AG10803 (cell line): Measurements from ENCODE around the gene ROPN1L.

Experiments
- DNase-seq: peaks from one replicate; pipeline ENCODE4 v3.0.0; 2010; ENCODE audit warnings: low read depth
- H3K4me3 ChIP-seq: 2 replicates; pipeline ENCODE4 v1.5.1; 2011; ENCODE audit warnings: mild to moderate bottlenecking, low read length, control low read depth
- CTCF ChIP-seq: conservative IDR thresholded peaks from 2 replicates; pipeline ENCODE4 v1.5.1; 2011; ENCODE audit warnings: mild to moderate bottlenecking, low read length, control low read depth, inconsistent platforms

Gene ROPN1L

DNA sequence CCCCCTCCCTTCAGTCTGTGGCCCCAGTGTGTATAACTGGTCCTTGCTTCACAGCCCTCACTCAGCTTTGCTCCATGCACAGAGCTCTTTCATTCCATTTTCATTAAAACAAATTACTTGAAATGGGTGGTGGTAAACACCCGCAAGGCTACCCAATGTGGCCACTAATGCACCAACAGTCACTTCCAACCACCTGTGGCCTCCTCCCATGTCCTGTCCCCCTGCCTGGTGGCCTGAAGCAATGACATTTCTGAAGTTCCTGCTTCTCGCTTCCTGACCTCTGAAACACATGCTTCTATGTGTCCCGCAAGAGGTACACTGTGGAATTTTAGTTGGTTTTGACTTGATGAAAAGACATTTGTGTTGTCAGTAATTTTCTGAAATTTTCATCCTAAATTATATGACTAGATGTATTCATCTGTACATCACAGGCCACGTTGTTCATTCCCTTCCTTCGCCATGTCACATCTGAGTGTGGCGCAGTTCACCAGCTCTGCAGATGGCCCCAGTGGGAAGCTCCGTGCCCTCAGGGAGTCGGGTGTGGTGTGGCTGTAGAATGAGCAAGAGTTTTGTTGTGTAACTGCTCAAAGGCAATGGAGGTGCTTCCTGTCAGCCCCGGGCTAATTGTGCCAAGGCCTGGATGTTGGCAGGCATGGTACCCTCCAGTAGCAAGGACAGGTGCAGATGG, 9.6 kb downstream of the ROPN1L start:
- DNase-seq: no peak
- H3K4me3 ChIP-seq: no peak overlapping the region
- no peak for TF ChIP-seq CTCF

GRCh38 chr5:10452768-10453331, 11.2 kb downstream of the ROPN1L start:
- no peak overlapping the region for H3K4me3 ChIP-seq

GRCh38 chr5:10453545-10453944, 11.9 kb downstream of the ROPN1L start:
- peak; percentile 66 for DNase-seq
- H3K4me3 ChIP-seq: no peak overlapping the region
- TF ChIP-seq CTCF: no peak

More at GRCh38 chr5:10452768-10453331, 11.2 kb downstream of the ROPN1L start:
- DNase-seq: peak; percentile 94
- TF ChIP-seq CTCF: peak; percentile 93

DNA sequence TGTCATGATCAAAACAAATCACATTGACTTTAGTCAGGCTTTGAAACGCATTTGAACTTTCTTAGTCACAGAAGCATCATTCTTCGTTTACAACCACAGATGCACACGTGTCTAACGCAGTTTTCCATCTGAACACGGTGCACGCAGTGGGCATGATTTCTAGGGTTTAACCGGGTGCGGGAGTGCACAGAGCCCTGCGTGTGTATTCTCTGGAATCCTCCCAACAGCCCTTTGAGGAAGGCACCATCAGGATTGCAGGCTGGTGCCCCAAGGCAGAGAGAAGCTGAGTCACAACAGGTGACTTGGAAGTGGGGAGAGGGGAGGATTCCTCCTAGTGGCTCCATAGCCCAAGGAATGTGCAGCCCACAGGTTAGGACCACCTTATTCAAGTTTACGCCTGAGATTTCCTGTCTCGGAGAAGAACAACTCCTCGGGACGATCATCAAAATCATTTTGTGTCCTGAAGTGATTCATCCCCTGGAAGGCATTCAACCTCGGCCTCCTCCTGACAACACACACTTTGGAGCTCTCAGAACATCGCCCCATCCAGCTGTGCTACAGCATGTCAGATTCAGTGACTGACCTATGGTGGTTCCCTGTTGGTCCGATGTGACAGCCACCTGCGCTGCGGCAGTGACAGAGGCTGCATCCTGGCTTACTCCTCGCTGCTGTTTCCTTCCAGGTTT, 13.1 kb downstream of the ROPN1L start:
- H3K4me3 ChIP-seq: peak overlapping the region; percentile 6; the same call in 1 of the 2 replicates
- DNase-seq: peak; percentile 81
- no peak for TF ChIP-seq CTCF

DNA sequence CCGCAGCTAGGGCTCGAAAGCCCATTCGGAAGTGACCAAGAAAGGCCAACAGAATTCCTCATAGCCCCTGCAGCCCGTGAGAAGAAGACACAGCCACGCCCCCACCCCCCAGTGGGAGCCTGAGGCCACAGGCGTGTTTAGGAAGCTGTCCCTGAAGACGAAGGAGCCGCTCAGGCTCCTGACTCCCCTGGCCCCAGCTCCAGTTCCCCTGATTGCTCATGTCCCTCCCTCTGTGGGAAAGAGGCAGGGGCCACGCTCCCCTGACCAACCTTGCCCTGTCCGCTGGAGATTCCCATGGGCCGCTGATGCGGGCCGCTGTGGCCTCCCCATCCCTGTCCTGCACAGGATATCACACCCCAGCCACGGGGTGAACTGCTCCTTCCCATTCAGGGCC, 13.6 kb downstream of the ROPN1L start:
- H3K4me3 ChIP-seq: no peak overlapping the region
- TF ChIP-seq CTCF: no peak
- DNase-seq: no peak

DNA sequence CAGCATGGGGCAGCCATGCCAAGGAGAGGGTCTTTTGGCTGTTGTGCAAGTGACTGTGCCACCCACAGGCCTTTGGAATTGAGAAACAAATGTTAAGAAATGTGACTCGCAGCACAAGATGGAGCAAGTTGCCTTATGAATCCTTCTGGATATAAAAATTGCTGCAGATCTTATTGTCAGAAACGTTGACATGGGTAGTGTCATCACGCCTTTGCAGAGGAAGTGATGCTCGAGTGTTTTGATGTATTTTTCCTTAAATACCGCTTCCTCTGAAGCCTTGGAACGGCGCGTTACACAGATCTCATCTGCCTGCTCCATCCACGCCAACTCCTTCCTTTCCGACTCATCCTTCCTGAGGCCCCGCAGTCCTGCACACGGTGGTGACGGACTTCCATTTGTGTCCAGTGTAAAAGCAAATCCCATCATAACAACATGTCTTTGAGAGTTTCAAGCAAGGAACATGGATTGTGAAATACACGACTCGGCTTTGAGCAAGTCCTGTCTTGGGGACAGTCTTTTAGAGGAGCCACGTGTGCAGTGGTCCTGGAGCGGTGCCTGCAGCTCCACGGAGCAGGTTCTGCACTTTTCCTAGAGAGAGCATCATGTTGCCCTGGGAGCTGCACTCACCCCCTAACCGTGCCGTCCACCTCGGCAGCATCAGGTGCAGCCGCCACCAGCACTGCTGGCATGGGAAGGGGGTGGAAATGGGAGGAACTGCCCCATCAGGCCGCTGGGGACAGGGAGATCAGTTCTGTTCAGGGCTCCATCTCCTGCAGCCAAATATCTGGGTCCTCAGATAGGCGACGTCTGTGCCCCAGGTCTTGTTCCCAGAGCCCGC, 15.1 kb downstream of the ROPN1L start:
- peak; percentile 55 for DNase-seq
- H3K4me3 ChIP-seq: no peak overlapping the region
- no peak for TF ChIP-seq CTCF
